Glomerular visceral epithelial cell (primary cell): Measurements from ENCODE around the gene PAQR8.
"Not testable (repeated sequence)": the region's sequence is repeated elsewhere in the genome, so short reads cannot be mapped to it uniquely, and the experiment has no call there.

Experiments used
- DNase-seq: peaks from one replicate; pipeline ENCODE4 v3.0.0-alpha.2; 2016; ENCODE audit errors: extremely low spot score

The PAQR8 gene

DNA sequence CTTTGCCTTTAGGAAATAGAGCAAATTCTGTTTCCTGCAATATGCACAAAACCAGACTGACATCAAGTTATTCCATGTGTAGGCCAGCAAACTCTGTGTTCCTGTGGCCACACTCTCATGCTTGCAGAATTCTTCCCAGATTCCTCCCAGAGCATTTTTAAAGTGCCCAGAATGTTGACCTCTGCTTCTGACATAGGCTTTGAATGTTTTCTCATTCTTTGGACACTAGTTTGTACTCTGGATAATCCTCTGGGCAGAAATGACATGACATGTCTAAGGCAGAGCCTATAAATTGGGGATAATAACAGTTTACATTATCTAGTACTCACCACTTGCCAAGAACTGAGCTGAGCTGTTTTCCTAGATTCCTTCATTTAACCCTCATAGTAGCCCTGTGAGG is 49.0 kb downstream of the PAQR8 start:
- DNase-seq, result no peak

DNA sequence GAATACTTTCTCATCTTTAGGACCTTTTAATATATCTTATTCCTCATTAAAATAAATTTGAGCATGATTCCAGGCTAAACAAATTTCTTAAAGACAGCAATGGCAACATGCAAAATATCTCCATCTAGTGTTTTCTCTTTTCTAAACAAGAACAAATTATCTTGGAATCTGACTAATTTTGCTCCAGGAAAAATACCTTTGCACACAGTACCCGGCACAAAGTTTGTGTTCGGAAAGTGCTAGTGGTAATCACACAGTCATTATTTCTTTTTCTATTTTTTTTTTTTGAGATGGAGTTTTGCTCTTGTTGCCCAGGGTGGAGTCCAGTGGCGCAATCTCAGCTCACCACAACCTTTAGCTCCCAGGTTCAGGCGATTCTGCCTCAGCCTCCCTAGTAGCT is 50.0 kb downstream of the PAQR8 start:
- DNase-seq, result no peak

DNA sequence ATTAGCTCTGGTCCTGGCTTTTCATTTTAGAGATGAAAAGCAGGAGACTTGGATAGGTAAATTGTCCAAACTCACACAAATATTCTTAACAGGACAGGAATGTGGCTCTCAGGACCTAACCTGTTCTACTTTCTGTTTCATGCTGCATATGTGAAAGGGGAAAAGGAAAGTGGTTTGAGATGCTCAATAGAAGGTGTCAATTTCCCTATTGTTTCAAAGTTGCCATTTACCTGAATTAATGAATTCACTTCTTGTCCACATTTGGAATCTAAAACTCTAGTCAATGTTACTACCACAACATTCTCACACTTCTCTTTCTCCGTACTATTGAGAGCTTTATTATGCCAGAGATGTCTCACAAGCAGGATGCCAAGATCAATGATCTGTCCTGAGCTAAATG is 53.4 kb downstream of the PAQR8 start:
- DNase-seq, result no peak

DNA sequence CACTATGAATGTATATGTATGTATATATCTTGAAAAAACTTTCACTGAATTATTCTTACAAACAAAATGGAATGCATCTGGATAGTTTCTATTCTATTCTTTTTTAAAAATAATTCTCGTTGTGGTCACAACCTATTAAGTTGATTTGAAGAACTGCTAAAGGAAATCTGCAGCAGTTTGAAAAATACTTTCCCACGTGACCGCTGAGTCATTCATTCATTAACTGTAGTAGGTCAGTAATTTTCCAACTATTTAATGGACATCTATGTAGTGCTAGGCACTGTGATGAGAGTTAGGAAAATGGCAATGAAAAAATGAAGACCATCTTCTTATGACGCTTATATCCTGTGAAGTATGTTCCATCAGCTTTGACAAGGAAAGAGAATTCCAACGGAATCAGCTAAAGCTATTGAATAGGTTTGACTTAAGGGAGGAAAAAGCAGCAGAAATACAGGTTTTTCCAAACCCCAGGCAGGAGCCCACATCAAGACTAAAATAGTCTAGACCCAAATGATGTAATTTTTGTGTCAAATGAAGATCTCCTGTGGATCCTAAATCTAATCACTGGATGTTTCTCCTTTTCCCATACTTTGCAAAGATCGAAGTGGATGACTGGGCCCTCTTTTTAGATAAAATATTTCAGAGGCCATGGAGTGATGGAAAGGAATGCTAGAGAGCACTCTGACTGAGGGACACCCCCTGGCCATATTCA is 54.1 kb downstream of the PAQR8 start:
- no peak for DNase-seq

DNA sequence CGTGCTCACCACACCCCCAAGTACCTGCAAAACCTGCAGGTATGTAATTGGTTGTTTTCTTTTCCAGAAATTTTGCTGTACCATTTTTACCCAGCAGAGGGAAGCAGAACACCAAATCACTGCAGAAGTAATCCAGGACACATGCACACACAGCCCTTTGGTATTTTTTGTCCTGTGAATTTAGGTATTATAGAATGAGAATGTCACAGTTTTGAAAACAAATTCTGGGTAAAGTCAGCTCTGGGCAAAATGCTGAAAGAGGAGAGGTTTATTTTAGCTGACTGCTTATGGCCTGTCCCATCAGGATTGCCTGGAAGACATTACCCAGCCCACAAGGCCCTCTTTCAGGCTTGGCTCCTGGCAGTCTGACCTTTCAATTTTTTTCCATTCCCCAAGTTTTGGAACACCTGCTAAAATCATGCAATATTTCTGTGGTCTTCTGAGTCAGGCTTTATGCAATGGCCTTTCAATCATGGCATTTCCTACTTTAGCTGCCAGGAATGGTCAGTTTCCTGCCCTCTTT is 54.7 kb downstream of the PAQR8 start:
- DNase-seq, result peak; percentile 71

DNA sequence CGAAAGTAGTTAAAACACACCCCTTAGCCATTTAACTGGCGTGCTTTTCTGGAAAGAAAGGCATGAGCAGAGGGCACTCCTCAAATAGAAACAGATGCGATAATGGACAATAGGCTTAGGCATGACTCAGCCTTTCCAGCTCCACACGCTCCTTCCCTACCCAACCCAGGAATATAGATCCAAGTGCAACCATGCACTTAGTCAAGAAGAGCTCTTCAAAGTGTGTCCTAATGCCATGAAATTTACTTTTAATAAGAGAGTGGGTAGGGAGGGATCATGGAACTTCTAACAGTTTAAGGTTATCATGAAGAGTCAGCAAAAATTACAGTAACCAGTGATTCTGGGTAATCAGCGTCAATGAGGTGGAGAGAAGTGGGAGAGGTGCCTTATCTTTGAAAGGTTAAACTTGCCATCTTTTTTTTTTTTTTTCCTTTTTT is 55.7 kb downstream of the PAQR8 start:
- peak; percentile 55 for DNase-seq

DNA sequence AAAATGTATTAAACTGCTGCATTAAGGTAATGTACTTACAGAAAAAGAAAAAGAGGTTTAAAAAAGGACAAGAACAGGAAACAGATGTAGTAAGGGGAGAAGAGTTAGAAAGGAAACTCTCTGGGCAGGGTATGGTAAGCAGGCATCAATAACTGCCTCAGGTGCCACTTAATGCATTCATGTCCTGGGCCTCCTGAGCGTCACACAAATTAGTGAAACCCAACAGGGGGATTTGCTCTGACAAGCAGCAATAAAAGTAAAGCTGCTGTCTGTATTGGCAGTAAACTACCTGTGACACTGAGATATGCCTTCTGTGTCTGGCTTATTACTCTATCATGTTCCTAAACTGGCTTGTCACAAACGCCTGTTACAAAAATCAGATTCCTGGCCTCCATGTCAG is 56.7 kb downstream of the PAQR8 start:
- DNase-seq, result no peak

DNA sequence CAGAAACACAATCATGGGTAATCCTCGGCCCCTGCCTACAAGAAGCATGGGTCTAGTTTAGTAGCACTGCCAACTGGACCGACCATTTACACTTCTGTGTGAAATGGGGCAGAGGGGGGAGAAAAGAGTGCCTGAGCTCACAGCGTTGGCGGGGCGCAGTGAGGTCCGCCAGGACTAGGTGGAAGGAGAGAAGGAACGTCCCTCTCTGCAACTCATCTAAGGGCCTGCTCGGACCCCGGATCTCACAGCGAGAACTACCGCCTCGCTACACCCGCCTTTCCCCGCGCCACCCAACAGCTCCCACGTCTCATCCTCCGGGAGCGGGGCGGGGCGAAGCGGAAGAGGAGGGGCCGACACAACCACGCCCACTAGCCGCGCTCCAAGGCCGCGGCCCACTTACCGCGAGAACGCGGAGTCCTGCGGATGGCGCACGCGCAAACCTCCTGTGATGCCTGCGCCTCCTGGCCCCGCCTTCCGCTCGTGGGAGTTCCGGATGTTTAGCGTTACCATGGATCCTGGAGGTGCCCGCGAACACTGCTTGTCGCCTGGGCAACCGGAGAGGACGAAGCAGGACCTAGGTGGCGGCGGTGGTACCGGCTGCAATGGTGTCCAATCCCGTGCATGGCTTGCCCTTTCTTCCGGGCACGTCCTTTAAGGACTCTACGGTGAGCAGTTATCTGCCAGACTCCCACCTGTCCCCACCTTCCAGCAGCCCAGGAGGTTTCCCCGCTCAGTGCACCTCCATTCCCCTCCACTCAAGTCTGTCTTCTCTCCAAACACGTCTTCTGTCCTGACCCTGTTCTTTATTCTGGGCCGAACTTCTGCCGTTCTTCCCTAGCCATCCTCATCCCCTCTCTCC is 58.1 kb downstream of the PAQR8 start, which contains the start of gene EFHC1:
Gene EFHC1 (plus strand): TSS at position 534 of the 859 bp plus-strand sequence. CDS start 69 bp downstream, at position 603.
- DNase-seq, result peak; percentile 99

DNA sequence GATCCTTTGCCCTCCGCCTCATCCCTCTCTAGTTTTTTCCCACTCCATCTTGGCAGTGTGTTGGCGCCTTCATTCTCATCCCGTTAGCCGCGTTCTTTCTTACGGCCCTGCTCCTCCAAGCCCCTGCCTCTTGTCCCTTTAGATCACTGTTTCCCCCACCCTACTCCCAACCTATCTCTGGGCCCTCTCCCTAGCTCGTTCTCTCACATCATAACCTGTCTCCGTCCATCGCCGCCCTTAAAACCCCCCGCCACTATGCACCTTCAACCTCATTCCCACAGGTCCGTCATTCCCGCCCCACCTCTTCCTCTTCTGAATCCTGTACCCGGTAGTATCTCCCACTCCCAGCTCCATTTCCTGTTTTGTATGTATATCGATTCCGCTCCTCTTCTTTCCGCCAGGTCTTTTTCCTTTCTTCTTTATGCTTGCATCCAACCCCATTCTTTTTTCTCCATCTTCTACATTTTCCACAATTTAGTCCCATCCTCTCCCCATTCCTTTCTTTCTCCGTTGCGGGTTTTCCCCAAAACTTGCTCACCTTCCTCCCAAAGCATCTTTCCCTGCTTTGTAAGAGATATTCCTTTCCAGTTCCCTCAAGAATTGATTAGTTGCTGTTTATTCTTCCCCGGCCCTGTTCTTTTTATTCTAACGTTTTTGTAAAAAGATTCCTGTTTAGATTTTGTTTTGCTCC is 58.9 kb downstream of the PAQR8 start:
- peak; percentile 67 for DNase-seq

DNA sequence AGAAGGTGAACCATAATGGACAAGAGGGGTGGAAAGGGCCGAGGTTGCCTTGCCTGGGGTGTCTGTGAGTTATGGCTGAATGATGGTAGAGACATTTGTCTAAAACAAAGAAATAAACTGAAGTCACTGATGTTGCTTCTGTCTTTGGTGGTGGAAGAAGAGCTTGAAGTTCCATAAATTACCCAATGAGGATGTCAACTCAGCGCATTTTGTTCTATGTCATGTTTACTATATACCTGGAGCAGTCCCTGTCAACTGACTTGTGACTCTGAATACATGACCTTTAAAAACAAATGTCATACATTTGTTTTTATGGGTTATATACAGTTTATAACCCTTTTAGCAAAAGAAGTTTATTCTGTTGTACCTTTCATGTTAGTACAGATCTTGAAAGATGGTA is 60.2 kb downstream of the PAQR8 start:
- no peak for DNase-seq

DNA sequence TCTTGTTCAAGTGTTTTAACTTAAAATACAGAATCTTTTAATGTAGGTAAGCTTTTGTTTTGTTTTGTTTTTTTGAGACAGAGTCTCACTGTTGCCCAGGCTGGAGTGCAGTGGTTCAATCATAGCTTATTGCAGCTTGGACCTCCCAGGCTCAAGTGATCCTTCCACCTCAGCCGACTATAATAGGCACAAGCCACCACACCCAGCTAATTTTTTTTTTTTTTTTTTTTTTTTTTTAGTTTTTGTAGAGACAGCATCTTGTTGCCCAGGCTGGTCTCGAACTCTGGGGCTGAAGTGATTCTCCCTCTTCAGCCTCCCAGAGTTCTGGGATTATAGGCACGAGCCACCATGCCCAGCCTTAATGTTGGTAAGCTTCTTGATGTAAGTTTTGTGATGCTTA is 61.5 kb downstream of the PAQR8 start:
- DNase-seq, result no peak

DNA sequence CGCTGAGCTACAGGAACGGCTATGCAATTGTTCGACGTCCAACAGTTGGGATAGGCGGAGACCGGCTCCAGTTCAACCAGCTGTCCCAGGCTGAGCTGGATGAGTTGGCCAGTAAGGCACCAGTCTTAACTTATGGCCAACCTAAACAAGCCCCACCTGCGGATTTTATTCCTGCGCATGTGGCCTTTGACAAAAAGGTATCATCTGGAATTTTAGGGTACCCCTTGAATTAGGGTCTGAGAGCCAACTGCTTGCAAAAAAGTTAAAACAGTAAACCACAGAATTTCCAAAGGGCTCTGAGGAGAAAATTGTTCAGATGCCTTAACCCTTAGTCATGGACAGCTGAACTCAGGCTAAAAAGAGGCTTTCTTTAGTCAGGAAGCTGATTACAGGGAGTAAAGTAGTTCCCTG is 62.0 kb downstream of the PAQR8 start:
- DNase-seq, result peak; percentile 86

DNA sequence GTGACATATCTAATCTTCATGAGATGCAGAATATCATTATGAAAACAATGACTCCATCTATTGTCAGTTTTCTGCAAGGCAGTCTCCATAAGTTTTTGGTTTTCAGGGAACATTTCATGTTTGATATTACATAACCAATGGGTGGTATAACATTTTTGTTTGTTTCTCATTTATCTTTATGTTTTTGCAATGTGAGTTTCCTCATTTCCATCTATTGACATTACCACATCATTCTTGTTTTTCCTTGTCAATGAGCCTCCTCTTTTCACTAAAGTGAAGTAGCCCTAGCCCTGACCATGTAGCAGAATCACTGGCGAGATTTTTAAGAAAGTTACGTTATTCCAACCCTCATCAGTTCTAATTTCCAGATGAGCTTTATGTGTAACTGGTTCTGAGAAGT is 62.6 kb downstream of the PAQR8 start:
- DNase-seq, result no peak

DNA sequence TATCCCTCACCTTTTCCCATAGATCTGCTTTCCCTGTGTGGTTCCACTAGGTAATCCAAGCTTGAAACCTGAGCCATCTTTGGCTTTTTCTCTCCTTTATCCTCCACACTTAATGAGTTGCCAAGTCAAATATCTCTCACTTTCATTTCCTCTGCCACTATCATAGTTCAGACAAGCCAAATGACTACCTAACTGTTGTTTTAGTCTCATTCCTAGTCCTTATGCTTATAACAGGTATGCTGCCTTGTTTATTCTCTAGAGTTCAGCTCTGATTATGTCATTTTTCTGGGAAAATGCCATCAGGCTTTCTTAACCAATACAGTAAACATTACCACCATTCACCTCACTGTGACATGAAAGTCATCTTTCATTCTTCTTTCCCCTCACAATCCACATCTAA is 64.7 kb downstream of the PAQR8 start:
- no peak for DNase-seq

DNA sequence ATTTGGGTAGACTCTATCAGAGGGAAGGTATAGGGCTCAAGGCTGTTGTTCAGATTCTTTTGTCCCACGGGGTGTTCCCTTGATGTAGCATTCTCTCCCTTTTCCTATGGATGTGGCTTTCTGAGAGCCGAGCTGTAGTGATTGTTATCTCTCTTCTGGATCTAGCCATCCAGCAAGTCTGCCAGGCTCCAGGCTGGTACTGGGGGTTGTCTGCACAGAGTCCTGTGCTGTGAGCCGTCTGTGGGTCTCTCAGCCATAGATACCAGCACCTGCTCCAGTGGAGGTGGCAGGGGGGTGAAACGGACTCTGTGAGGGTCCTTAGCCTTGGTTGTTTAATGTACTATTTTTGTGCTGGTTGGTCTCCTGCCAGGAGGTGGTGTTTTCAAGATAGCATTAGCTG is 71.3 kb downstream of the PAQR8 start:
- not testable (repeated sequence) for DNase-seq

DNA sequence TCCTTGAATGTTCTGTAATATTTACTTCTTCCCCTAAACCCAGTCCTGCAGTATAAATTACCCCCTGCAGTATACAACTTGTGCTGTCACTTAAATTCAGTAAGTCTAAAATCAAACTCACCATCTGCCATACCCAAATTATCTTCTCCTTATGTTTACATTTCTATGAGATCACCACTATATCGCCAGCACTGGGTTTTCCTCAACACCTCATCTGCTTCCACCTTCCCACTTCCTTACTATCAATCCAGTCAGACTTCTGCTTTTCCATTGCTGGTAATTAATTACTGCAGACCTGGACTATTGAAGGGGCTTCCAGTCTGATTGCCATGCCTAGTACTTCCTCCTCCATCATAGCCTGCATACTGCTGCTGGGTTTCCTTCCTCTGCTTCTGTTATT is 73.4 kb downstream of the PAQR8 start:
- no peak for DNase-seq

DNA sequence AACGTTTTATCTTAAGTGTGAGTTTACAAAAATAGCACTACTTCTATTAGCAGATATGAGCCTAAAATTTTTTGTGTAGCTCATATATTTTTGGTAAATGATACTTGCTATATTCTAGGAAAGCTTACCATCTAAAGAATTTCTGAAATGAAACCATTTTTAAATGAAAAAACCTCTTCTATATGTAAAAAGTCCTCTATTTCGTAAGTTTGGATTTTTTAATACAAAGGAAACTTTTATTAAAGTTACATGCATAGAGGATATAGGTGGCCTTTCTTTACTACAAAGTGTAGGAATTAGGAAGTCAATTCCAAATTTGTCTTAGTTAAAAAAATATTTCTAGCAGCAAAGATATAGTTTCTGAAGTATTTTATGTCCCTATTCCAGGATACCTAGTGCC is 77.0 kb downstream of the PAQR8 start:
- DNase-seq, result no peak

DNA sequence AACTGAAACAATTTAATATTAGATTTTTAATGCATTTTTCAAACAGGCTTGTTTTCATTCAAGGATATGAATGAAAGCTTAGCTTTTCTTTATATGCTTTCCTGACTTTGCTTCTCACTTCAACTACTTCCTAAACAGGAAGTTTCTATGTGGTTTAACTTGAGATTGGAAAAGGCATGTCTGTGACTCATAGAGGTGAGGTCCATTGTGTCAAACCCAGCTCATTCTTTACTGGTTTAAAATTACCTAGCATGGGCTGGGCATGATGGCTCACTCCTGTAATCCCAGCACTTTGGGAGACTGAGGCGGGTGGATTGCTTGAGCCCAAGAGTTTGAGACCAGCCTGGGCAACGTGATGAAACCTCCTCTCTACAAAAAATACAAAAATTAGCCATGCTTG is 92.6 kb downstream of the PAQR8 start:
- DNase-seq, result peak; percentile 52

DNA sequence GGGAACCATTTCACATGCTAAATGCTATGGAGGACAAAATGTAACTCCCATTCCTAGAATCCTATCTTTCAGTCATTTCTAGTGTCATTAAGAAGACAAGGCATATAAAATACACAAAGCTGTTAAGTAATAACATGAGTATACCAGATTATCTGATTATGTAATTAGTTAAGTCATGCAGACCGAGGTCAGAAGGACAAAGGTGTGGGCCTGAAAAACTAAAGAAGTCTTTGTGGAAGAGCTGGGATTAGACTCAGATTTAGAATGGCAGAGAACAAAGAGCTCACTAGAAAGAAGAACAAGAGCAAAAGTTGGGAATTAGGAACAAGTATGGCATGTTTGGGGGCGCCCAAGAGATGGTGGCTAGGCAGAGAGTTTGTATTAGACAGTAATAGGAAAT is 95.1 kb downstream of the PAQR8 start:
- no peak for DNase-seq
